Measurements from ENCODE around the gene AIFM1.
"Not testable (repeated sequence)": the region's sequence is repeated elsewhere in the genome, so short reads cannot be mapped to it uniquely, and the experiment has no call there.

AIFM1 gene

GRCh38 chrX:130118441-130119311 lies 47.0 kb downstream of the AIFM1 start:
- no peak for DNase-seq

- DNase-seq: no peak
These were observed 48.5 kb downstream of the AIFM1 start for GRCh38 chrX:130117166-130117565.

GRCh38 chrX:130115119-130115885 lies 50.3 kb downstream of the AIFM1 start:
- DNase-seq: not testable (repeated sequence)

GRCh38 chrX:130114141-130114588 lies 51.5 kb downstream of the AIFM1 start:
- DNase-seq: no peak

- peak in 1 of 2 experiments; percentile 38 for DNase-seq
These were observed 54.2 kb downstream of the AIFM1 start for GRCh38 chrX:130111220-130112154.

GRCh38 chrX:130110379-130111219 lies 55.0 kb downstream of the AIFM1 start, which contains the start of gene ELF4:
TSS of gene ELF4 (minus strand) at chrX:130110497. CDS start at chrX:130081330, 29,167 bp downstream.
- peak; percentile 16 to 80 for DNase-seq

- peak in 1 of 2 experiments; percentile 56 for DNase-seq
These were observed 55.9 kb downstream of the AIFM1 start for GRCh38 chrX:130109429-130110378.

GRCh38 chrX:130108647-130109428 lies 56.8 kb downstream of the AIFM1 start:
- DNase-seq: peak in 1 of 2 experiments; percentile 22

- no peak for DNase-seq
These were observed 59.6 kb downstream of the AIFM1 start for GRCh38 chrX:130106071-130106470.

GRCh38 chrX:130105244-130105643 lies 60.4 kb downstream of the AIFM1 start:
- no peak for DNase-seq

GRCh38 chrX:130103605-130104004 lies 62.0 kb downstream of the AIFM1 start:
- no peak for DNase-seq

GRCh38 chrX:130100180-130100579 lies 65.5 kb downstream of the AIFM1 start:
- no peak for DNase-seq

- DNase-seq: no peak
These were observed 67.5 kb downstream of the AIFM1 start for GRCh38 chrX:130098210-130098552.

GRCh38 chrX:130097507-130098209 lies 68.0 kb downstream of the AIFM1 start:
- peak; percentile 25 to 74 for DNase-seq

GRCh38 chrX:130095249-130096030 lies 70.2 kb downstream of the AIFM1 start:
- no peak for DNase-seq

GRCh38 chrX:130094696-130095095 lies 70.9 kb downstream of the AIFM1 start:
- no peak for DNase-seq

- DNase-seq: no peak
These were observed 72.4 kb downstream of the AIFM1 start for GRCh38 chrX:130093271-130093670.

GRCh38 chrX:130091980-130092522 lies 73.6 kb downstream of the AIFM1 start:
- DNase-seq: peak in 1 of 2 experiments; percentile 12
